Measurements from ENCODE around the gene CRLF1. TPM values are rescaled to one million over a fixed set of nuclear protein-coding genes. Genes with fewer than 3 reads are reported as not detected.

Gene CRLF1
- total RNA-seq, 4 donors from 2014 or later, result 41.5 to 153 (median 59.6) TPM

DNA sequence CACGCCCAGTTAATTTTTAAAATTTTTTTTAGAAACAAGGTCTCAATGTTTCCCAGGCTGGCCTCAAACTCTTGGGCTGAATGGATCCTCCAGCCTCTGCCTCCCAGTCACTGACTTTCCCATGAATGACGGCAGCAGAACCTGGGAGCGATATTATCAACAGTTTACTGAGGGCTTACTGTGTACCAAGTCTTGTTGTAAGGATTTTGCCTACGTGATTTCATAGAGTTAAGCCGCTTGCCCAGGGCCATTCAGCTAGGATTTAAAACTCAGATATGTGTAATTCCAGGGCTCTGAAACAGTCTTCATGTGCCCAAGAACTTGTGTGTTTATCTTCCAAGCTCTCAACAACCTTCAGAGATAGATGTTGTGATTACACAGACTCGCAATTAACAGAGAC, 55.0 kb downstream of the CRLF1 start:
- H3K27ac ChIP-seq (replicated peaks in 1 of 4), result no peak overlapping the region
- no peaks in the 10 kb centered on the region for H3K27me3 ChIP-seq
- H3K9me3 ChIP-seq, result no peaks in the 10 kb centered on the region
- intact Hi-C loops (cut with DNase I), result no loop called here
- no peaks in the 10 kb centered on the region for H3K36me3 ChIP-seq
- TF ChIP-seq EP300 (IDR thresholded peaks at IDR 0.05) (no peak), CTCF (IDR thresholded peaks at IDR 0.05) (no peak), POLR2A (IDR thresholded peaks at IDR 0.05; ENCODE audit: low read depth) (no peak)
- WGBS, result 68% methylated on average over 6 of the region's 6 CpGs
- no peak for DNase-seq (ENCODE audit: extremely low spot score)
- no peak overlapping the region for H3K4me3 ChIP-seq
- H3K4me1 ChIP-seq, result no peaks in the 10 kb centered on the region

- intact Hi-C loops (cut with DNase I), result no loop called here
- Histone ChIP-seq H3K27ac (replicated peaks in 1 of 4) (peak overlapping the region; percentile 93 to 96 (median 94)), H3K4me1 (peaks cover 13 to 25% (median 24%) of the 10 kb centered on the region in 4 donors)
Observed at GRCh38 chr19:18543814-18544475, 62.7 kb downstream of the CRLF1 start.

More at GRCh38 chr19:18543814-18544475, 62.7 kb downstream of the CRLF1 start:
- DNase-seq (ENCODE audit: extremely low spot score), result no peak
- H3K9me3 ChIP-seq, result no peaks in the 10 kb centered on the region
- peaks cover 15 to 28% (median 27%) of the 10 kb centered on the region in 4 donors for H3K36me3 ChIP-seq
- no peaks in the 10 kb centered on the region for H3K27me3 ChIP-seq
- peak overlapping the region; percentile 78 to 95 (median 86) for H3K4me3 ChIP-seq
- TF ChIP-seq POLR2AphosphoS5 (IDR thresholded peaks at IDR 0.05), result peak; percentile 2 to 10
- no peak for TF ChIP-seq POLR2A (IDR thresholded peaks at IDR 0.05; ENCODE audit: low read depth)
- TF ChIP-seq EP300 (IDR thresholded peaks at IDR 0.05), result no peak
- 18% methylated on average over 6 of the region's 12 CpGs for WGBS

Small RNAs within 50 kb of the gene (small RNA-seq; reads per million reads assigned to genes)
- gene RN7SL155P, result 0 reads per million in 3 donors

Other genes with a start within 250 kb of the CRLF1 start
- 1 to 10 TPM; 1.6 to 5.6 (median 3.8) TPM for gene GDF15, start 220.6 kb downstream of the CRLF1 start, total RNA-seq
- 10 to 100 TPM in 1 of 4 donors, 1 to 10 TPM in 3; 5.8 to 20.4 (median 7.0) TPM for gene LRRC25, start 209.2 kb downstream of the CRLF1 start, total RNA-seq
- 100 to 1,000 TPM in 1 of 4 donors, 10 to 100 TPM in 3; 53.2 to 109 (median 77.8) TPM for gene SSBP4, start 187.4 kb downstream of the CRLF1 start, total RNA-seq
- 10 to 100 TPM; 15.8 to 38.9 (median 26.2) TPM for gene ISYNA1, start 168.7 kb downstream of the CRLF1 start, total RNA-seq
- gene ELL, start 84.7 kb downstream of the CRLF1 start, total RNA-seq, result 10 to 100 TPM in 3 of 4 donors, 1 to 10 TPM in 1; 9.1 to 35.1 (median 20.1) TPM
- gene FKBP8, start 63.2 kb downstream of the CRLF1 start, total RNA-seq, result 100 to 1,000 TPM; 420 to 568 (median 430) TPM
- 100 to 1,000 TPM; 129 to 155 (median 149) TPM for gene KXD1, start 48.9 kb downstream of the CRLF1 start, total RNA-seq
- 100 to 1,000 TPM; 560 to 800 (median 665) TPM for gene UBA52, start 34.9 kb downstream of the CRLF1 start, total RNA-seq
- 10 to 100 TPM; 56.1 to 77.7 (median 67.0) TPM for gene REX1BD, start 18.0 kb downstream of the CRLF1 start, total RNA-seq
- gene TMEM59L, start 6.1 kb upstream of the CRLF1 start, total RNA-seq, result 1 to 10 TPM; 2.4 to 3.6 (median 2.8) TPM
- gene KLHL26, start 30.2 kb upstream of the CRLF1 start, total RNA-seq, result 10 to 100 TPM in 2 of 4 donors, 1 to 10 TPM in 2; 9.1 to 19.0 (median 13.5) TPM
- 10 to 100 TPM in 1 of 4 donors, 1 to 10 TPM in 3; 5.3 to 10.1 (median 6.6) TPM for gene CRTC1, start 76.9 kb upstream of the CRLF1 start, total RNA-seq
- gene COMP, start 184.5 kb upstream of the CRLF1 start, total RNA-seq, result under 1 TPM; 0.33 to 0.83 (median 0.62) TPM
- gene UPF1, start 225.2 kb upstream of the CRLF1 start, total RNA-seq, result 100 to 1,000 TPM in 1 of 4 donors, 10 to 100 TPM in 3; 54.8 to 116 (median 77.4) TPM

Measured in esophagus muscularis mucosa (tissue), 4 donors.